GM21447 (cell line): Measurements from ENCODE around the gene CHD9.
"Not testable (repeated sequence)": the region's sequence is repeated elsewhere in the genome, so short reads cannot be mapped to it uniquely, and the experiment has no call there.

ENCODE experiments used
- ATAC-seq: cut with Tn5 transposase; IDR thresholded peaks from one replicate; pipeline ENCODE4 v1.9.1; 2021; ENCODE audit not compliant: unreplicated experiment

The CHD9 gene

DNA sequence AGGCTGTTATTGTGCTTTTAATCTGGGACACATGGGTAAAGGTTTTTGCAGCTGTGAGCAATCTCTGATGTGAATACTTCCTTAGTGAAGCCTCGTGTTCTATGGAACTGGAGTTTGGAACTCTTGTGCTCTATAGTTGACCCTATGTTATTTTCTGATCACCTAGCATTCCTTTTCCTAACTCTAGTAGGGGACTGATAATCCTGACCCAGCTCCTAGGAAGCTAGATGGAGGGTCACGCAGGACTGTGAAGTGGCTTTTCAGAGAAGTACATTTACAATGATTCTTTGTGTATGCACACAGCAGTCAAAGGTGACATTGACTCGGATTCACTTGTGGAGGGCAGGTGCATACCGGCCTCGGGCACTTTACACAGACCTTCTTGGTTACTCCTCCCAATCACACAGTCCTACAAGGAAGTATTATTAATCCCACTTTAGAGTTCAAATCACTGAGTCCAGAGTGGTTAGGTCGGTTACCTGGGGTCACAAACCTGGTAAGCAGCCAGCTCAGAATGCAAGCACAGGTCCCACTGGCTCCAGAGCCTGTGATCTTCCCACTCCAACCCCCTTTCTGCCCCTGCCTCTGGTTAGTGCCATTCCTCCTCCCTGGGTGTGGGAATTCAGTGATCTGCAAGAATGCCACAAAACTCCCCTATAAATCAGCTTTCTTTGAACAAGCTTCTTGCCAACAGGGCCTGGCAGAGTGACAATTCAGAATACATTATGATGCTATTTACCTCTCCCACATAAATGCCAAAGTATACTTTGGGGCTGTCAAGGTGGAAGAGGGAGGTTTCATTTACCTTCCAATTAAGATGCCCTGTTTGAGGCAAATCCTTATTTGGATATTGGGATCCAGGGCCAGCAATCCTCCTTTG lies 9.2 kb upstream of the CHD9 start:
- no peak for ATAC-seq

DNA sequence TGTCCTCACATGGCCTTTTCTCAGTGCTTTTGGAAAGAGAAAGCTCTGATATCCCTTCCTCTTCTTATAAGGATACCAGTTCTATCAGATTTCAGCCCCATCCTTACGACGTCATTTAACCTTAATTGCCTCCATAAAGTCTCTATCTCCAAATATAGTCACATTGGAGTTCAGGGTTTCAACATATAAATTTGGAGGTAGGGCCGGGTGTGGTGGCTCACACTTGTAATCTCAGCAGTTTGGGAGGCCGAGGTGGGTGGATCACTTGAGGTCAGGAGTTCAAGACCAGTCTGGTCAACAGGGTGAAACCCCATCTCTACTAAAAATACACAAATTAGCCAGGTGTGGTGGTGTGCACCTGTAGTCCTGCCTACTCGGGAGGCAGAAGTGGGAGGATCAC lies 7.3 kb upstream of the CHD9 start:
- ATAC-seq: not testable (repeated sequence)

DNA sequence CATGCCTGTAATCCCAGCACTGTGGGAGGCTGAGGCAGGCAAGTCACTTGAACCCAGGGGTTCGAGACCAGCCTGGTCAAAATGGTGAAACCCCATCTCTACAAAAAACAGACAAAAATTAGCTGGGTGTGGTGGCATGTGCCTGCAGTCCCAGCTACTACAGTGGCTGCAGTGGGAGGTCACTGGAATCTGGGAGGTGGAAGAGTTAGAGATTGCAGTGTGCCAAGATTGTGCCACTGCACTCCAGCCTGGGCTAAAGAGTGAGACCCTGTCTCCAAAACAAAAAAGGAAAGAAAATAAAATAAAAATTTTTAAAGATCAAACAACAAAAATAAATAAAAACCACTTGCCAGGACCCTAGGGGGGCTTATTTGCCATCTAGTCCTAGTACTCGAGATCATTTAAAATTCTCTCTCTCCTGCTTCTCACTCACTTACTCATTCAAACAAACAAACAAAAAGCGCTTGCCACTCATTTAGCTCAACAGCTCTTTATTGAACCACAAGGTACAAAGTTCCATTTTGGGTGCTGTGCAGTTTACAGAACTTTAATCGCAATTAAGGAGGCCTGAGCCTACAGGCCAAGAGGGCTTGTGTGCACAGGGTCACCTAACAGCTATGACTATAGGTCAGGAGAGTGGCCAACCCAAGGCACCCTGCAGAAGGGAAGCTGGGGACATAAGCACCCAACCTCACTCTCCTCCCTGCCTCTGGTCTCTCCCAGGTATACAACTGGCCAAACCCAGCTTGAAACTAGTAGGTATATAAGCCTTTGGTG lies 6.5 kb upstream of the CHD9 start:
- no peak for ATAC-seq

DNA sequence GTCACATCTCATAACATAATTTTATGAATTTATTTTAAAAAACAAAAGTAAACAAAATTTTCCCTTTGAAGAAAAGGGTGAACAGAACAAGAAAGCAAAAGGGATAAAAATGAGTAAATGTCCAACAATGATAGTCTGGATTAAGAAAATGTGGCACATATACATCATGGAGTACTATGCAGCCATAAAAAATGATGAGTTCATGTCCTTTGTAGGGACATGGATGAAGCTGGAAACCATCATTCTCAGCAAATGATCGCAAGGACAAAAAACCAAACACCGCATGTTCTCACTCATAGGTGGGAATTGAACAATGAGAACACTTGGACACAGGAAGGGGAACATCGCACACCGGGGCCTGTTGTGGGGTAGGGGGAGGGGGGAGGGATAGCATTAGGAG lies 3.5 kb upstream of the CHD9 start:
- ATAC-seq: not testable (repeated sequence)

DNA sequence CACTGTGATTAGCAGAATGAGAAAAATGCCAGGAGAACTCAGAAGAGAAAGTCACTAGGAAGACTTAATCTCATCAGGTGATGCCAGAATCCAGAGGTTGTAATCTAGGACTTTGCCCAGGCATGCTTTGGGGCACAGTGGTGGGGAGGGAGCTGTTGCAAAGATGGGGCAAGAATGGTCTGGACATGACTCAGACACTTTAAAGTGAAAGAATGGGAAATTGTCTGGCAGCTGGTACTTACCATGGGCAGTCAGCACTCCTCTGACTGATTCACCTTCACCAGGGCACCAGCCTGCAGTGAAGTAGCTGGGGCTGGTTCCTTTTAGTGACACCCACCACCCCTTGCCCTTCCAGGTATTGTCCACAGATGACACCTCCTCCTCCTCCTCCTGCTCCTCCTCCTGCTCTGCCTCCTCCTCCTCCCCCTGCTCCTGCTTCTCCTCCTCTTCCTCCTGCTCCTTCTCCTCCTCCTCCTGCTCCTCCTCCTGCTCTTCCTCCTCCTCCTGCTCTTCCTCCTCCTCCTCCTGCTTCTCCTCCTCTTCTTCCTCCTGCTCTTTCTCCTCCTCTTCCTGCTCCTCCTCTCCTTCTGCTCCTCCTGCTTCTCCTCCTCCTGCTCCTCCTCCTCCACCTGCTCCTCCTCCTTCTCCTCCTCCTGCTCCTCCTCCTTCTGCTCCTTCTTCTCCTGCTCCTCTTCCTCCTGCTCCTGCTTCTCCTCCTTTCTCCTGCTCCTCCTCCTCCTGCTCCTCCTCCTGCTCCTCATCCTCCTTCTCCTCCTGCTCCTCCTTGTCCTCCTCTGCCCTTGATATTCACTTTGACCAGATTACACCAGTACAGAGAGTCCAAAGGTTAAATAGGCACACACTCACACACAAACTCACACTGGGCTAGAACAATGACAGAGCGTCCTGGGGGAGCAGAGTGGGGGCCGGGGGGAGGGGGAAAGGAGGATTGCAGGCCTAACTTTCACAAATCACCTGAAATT lies 2.0 kb upstream of the CHD9 start, which contains the start of gene CHD9NB:
Gene CHD9NB (minus strand): TSS at position 379 of the 983 bp plus-strand sequence. CDS start 8,739 bp downstream, outside the sequence.
- ATAC-seq: no peak

DNA sequence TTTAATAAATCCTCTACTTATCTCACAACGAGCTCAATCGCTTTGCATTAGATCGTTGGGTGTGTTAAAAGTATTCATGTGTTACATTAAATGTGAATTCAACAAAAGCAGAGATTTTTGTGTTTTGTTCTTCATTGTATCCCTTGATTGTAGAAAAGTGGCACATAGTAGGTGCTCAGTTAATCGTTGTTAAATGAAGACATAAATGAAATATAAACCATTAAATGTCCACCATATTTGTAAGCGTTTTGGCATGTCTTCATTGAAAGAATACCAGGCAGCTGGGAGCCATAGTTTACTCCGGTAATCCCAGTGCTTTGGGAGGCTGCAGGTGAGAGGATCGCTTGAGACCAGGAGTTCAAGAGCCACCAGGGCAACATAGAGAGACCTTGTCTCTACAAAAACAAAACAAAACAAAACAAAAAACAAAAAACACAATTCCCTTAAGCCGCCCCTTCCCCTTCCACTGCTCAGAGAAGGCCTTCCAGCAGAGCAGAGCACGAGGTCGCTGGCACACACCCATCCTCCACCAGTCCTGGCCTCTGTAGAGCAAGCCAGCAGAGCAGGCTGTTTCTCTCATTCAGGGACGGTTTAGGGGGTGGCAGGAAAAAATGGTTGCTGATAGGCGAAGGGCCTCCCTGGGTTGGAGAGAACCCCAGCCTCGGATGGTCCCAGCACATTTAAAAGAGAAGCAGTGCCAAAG lies 673 bp upstream of the CHD9 start:
- peak; percentile 37 for ATAC-seq

DNA sequence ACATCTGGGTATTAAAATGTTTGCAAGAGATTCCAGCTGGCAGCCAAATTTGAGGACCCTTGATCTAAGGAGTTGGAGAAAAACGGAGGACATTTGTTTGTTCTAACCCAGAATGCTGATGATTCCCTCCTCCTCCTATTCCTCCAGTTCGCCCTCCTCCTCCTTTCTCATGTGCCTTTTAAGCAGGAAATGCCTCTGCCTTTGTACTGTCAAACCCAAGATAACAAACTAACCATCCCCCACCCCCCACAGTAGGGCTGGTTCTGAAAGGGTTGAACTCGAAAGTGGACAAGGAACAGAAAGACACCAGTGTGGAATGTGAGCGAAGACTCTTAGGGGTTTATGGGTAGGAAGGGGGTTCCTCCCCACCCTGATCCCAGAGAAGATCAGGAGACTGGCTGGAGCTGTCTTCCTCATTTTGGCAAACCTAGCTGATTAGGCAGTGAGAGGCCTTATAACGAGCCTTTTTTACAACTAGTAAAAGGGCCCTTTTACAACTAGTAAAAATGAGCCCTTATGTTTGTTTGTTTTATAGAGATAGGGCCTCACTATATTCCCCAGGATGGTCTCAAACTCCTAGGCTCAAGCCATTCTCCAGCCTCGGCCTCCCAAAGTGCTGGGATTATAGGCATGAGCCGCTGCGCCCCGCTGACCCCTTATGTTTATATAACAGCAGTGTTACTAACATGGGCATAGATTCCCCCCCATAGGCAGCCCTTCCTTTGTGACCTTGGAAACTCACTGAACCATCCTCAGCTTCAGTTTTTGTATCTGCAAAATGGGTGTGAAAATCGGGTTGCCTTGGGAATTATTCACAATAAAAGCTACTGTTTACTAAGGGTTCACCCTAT lies 975 bp downstream of the CHD9 start:
- ATAC-seq: no peak

DNA sequence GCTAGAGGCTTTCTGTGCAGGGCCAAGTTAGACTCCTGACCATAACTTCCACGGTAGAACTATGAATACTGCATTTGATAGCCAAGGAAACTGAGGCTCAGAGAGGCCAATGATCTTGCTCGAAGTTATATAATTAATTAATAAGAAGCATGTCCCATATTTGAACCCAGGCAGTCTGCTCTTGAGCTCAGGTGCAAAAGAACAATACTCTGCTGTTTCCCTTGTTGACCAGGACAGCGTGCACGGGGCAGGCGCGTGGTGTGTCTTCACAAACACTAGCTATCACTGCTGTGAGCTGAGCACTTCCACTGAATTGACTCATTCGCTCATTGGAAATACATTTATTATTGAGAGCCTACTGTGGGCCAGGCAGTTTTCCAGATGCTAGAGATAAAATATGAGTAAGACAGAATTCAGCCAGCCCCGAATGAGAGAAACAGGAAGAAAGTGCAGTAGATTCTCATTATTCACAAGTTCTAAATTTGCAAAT lies 1.6 kb downstream of the CHD9 start:
- ATAC-seq: no peak

DNA sequence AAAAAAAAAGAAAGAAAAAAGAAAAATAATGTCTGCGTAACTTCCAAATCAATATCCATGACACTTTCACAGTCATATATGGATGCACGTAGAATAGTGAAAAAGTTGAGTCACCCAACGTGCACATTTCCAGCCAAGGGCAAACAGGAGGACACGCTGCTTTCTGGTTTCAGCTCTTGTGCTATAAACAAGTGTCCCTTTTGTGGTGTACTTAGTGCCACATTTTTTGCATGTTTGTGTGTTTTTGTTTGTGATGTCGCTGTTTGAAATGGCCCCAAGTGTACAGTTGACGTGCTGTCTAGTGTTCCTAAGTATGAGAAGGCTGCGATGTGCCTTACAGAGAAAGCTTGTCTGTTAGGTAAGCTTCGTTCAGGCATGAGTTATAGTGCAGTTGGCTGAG lies 2.9 kb downstream of the CHD9 start:
- ATAC-seq: no peak

DNA sequence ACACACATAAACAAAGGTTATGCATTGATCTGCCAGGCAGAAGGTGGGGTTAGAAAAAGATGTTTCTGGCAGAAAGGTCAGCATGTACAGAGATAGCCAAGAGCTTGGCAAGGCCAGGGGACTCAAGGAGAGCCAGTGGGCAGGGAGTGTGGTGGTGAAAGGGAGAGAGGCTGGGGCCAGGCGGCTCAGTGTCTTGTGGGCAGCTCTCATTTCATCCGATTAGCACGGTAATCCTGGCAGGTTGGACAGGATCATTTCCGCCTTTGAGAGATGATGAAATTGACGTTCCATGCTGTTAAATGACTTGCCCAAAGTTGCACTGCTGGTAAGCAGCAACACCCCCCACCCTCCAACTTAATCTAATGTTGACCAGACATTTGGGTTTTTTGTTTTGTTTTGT lies 3.6 kb downstream of the CHD9 start:
- no peak for ATAC-seq

DNA sequence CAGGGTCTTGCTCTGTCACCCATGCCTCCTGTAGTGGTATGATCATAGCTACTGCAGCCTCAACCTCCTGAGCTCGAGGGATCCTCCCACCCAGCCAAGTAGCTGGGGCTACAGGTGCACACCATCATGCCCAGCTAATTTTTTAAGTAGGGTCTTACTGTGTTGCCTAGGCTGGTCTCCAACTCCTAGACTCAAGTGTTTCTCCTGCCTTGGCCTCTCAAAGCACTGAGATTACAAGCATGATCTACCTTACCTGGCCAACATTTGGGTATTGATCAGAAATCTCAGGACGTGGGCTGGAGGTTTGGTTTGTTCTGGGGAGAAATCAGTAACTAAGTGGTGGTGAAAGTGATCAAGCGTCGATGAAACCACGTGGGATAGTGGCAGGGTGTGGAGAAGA lies 4.1 kb downstream of the CHD9 start:
- no peak for ATAC-seq

DNA sequence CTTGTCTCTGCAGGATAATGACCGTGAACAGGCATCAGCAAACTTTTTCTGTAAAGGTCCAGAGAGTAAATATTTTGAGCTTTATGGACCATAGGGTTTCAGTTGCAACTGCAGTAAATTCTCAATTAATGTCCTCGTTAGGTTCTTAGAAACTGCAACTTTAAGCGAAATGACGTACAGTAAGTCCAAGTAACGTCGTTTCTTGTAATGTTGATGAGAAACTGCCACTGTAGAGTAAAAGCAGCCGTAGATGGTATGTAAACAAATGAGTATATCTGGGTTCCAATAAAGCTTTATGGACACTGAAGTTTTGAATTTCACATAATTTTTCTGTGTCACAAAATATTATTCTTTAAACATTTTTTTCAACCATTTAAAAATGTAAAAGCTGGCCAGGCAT lies 4.9 kb downstream of the CHD9 start:
- no peak for ATAC-seq

DNA sequence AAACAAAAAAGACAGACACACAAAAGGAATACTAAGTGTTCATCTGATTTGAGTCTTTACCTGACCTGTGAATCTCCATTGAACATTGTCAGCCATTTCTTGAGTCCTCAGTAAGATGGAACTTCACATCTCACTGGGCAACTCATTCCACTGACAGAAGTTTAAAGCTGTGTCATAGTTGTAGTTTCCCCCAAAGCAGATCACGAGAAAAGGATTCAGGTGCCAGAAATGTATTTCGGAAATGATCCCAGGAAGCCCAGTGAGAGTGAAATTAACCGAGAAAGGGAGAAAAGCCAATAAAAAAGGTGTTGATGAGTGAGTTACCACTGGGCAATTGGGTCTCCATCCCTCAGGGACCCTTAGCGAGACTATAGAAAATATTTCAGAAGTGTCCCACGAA lies 6.5 kb downstream of the CHD9 start:
- peak; percentile 21 for ATAC-seq

DNA sequence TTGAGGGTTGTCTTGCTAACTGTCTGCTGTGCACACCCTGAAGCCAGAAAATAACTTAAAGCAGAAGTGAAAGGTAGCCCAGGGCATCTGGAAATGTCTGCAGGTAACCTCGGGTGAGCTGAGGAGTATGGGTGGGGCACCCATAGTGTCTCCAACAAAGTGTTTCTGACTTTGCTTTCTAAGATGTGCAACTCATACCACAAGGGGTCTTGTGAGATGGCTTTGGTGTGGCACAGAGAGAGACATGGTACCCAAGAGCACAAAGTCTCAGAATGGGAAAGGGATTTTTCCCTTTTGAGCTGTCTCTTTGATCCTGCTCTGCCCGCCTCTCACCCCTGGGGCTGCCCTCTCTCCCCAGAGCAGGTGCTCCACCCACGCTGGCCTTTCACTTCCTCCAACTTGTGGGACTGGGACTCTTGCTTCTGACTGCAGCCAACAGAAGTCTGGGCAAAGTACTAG lies 6.9 kb downstream of the CHD9 start:
- peak; percentile 83 for ATAC-seq

DNA sequence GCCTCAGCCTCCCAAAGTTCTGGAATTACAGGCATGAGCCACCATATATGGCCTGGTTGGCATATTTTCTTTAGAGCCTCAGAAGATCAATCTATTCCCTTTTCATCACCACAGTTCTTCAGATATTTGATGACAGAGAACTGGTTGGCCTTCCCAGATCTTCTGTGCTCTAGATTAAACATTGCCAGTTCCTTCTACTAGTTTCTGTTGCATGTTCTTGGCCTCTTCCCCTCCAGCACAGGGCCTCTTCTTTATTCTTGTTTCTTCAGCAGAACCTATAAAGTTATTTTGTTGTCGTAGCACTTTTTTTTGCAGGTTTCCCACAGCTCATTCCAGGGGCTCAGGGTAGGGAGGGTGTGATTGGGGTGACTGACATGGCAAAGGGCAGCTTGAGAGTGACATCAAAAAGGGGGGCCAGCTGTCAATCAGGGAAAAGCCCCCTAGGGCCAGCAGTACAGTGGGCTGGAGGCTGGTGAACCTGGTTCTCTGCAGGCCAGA lies 9.3 kb downstream of the CHD9 start:
- ATAC-seq: no peak

DNA sequence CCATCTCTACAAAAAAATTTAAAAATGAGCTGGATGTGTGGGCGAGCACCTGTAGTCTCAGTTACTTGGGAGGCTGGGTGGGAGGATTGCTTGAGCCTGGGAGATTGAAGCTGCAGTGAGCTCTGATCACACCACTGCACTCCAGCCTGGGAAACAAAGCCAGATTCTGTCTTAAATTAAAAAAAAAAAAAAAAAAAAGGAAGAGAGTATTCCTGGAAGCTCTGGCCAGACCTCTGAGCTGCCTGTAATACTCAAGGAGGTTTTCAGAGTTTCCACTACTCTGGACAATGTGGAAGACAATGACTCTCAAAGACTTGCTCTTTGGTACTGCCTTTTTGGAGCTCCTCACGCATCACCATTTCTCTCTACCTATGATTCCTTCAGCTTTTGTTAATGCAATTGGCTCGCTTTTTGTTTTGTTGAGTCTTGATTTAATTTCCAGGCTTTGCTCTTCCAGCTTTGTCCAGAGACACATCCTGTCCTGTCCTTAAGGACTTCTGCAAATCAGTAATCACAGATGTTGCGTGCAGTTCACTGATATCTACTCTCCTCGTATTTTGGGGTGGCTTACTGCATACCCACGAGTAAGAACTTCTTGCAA lies 10.8 kb downstream of the CHD9 start:
- ATAC-seq: no peak

DNA sequence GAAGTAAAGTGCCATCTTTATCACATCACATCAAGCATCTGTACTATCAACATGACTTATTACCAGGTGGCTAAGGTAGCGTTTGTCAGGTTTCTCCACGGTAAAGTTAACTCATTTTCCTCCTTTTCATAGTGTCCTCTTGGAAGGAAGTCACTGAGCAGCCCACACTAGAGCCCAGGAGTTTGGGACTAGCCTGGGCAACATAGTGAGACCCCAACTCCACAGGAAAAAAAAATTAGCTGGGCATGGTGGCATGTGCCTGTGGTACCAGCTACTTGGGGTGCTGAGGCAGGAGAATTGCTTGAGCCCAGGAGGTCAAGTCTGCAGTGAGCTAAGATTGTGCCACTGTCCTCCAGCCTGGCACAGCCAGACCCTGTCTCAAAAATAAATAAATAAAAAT lies 12.9 kb downstream of the CHD9 start:
- ATAC-seq: no peak

DNA sequence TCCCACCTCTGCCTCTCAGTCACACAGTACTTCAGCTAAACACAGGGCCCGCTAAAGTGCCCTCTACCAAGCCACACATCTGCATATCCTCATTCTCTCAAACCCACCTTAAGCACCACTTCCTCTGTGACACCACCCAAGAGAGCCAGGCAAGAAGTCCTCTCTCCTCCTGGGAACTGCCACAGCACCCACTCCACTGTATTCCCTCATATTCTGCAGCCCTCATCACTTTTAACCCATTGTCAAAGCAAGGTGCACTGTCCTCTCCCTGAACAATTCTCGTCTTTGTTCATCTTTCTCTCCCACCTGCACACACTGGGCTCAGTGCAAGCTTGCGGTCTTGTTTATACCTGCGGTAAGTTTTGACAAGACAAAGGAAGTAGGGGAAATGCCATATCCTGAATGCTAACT lies 13.6 kb downstream of the CHD9 start:
- peak; percentile 52 for ATAC-seq

DNA sequence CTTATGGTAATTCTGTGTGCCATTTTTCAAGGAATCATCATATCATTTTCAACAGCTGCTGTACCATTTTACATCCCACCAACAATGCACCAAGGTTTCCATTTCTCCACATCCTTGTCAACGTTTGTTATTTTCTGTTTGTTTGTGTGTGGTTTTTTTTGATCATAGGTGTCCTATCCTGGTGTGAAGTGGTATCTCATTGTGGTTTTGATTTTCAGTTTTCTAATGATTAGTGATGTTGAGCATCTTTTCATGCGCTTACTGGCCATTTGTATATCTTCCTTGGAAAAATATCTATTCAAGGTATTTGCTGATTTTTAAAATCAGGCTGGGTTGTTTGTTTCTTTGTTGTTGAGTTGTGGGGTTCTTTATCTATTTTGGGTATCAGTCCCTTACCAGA lies 15.0 kb downstream of the CHD9 start:
- no peak for ATAC-seq
